OCI-LY7 (cell line): ENCODE measurements around the gene XPNPEP1. TPM values are rescaled to one million over a fixed set of nuclear protein-coding genes. Genes with fewer than 3 reads are reported as not detected.

Source experiments
- BruUV-seq: library from RNA; stranded (reverse); fragments of 400-500 nt; replicated peaks from 2 replicates; lab custom pipeline; 2021; lab: Mats Ljungman, UMichigan
- CTCF ChIA-PET: fragments of 300-600 bp; sonication (Branson Sonifier 250); formaldehyde crosslinking; loops from one replicate; lab custom pipeline; 2022; ENCODE audit warnings: antibody characterized with exemption; ENCODE audit not compliant: unreplicated experiment; lab: Charles Lee
- POLR2A ChIA-PET: fragments of 300-600 bp; sonication (Branson Sonifier 250); formaldehyde crosslinking; loops from one replicate; lab custom pipeline; 2022; ENCODE audit warnings: antibody characterized with exemption; lab: Charles Lee
- DNase-seq: peaks from one replicate; pipeline ENCODE4 v3.0.0-alpha.2; 2015; ENCODE audit warnings: low spot score
- H2AFZ ChIP-seq: fragments of 200-600 bp; sonication (generic), shearing (Covaris generic); 2 replicates; pipeline ENCODE4 v1.6.1; 2014; ENCODE audit warnings: mild to moderate bottlenecking, antibody characterized with exemption, low read length, moderate library complexity
- H3K27ac ChIP-seq: fragments of 200-600 bp; sonication (generic); 2 replicates; pipeline ENCODE4 v1.5.1; 2014; ENCODE audit warnings: mixed run types, low read depth, mild to moderate bottlenecking, moderate library complexity, low read length, inconsistent platforms; ENCODE audit not compliant: poor library complexity, severe bottlenecking
- H3K36me3 ChIP-seq: fragments of 200-600 bp; sonication (generic); 2 replicates; pipeline ENCODE4 v1.6.1; 2014; ENCODE audit warnings: mild to moderate bottlenecking, antibody characterized with exemption, low read length, moderate library complexity, mixed read lengths; ENCODE audit not compliant: insufficient read depth
- H3K4me1 ChIP-seq: fragments of 200-600 bp; sonication (generic); 2 replicates; pipeline ENCODE4 v1.5.1; 2014; ENCODE audit warnings: mild to moderate bottlenecking, low read length; ENCODE audit not compliant: insufficient read depth, poor library complexity, severe bottlenecking
- H3K4me2 ChIP-seq: fragments of 200-600 bp; sonication (generic); 2 replicates; pipeline ENCODE4 v1.6.1; 2014; ENCODE audit warnings: mild to moderate bottlenecking, low read length
- H3K4me3 ChIP-seq: fragments of 200-600 bp; sonication (generic); 2 replicates; pipeline ENCODE4 v1.5.1; 2014; ENCODE audit warnings: mild to moderate bottlenecking, low read depth, low read length; ENCODE audit not compliant: poor library complexity, severe bottlenecking
- H3K79me2 ChIP-seq: fragments of 200-600 bp; sonication (generic); 2 replicates; pipeline ENCODE4 v1.6.1; 2016; ENCODE audit warnings: low read depth, mild to moderate bottlenecking, low read length, moderate library complexity, mixed read lengths; ENCODE audit not compliant: insufficient read depth
- H3K9me2 ChIP-seq: fragments of 200-600 bp; sonication (generic); 2 replicates; pipeline ENCODE4 v1.6.1; 2016; ENCODE audit warnings: mild to moderate bottlenecking, low read length, mixed read lengths; ENCODE audit not compliant: insufficient read depth
- H3K9me3 ChIP-seq: fragments of 200-600 bp; sonication (generic); 2 replicates; pipeline ENCODE4 v1.6.1; 2014; ENCODE audit warnings: mild to moderate bottlenecking, mixed run types, low read length, mixed read lengths
- H4K20me1 ChIP-seq: fragments of 200-600 bp; sonication (generic); 2 replicates; pipeline ENCODE4 v1.6.1; 2014; ENCODE audit warnings: mild to moderate bottlenecking, antibody characterized with exemption, low read length, moderate library complexity, mixed read lengths; ENCODE audit not compliant: insufficient read depth
- EZH2phosphoT487 ChIP-seq: fragments of 200-600 bp; sonication (generic); IDR thresholded peaks from 2 replicates; pipeline ENCODE4 v1.6.1; 2018; ENCODE audit warnings: low read depth, borderline replicate concordance, mild to moderate bottlenecking, mixed run types, antibody characterized with exemption, low read length, moderate library complexity, mixed read lengths
- intact Hi-C: fragments of 100-400 bp; cut with micrococcal nuclease; formaldehyde crosslinking; loops from one replicate; pipeline ENCODE4 v1.10.0; 2022; ENCODE audit not compliant: unreplicated experiment
- total RNA-seq, 2 experiments: library from RNA; depleted of rRNA in 1 of 2; stranded (reverse); fragments of >200 nt in 1 of 2; shearing (Covaris generic) in 1 of 2; gene quantifications; 2 replicates each; pipeline ENCODE4 v1.2.3, GENCODE V29; 2014 to 2022
- TF ChIP-seq, protein P1 (sequence below): fragments of 200-600 bp; sonication (generic); conservative IDR thresholded peaks from 2 replicates; pipeline ENCODE4 v1.5.1; 2014; ENCODE audit warnings: mild to moderate bottlenecking, antibody characterized with exemption, low read length, moderate library complexity, mixed read lengths

Gene XPNPEP1
- total RNA-seq, 2 experiments from 2014 or later: 136 to 237 TPM

DNA sequence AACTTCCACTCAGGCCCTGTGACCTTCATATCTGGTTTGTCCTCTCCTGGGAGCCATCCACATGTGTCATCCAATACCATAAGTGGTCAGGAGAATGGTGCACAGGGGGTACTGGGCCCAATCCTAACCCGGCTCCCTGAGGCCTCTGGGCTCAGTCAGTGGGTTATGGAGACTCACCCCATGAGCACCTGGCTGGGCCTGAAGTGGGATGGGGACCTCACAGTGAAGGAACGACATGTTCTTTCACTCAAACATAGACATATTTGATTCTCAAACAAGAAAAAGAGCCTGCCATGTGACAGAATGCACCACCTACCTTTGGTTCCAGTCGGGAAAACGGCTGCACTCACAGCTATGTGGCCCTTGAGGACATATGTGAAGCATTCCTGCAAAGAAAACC, 51.8 kb downstream of the XPNPEP1 start:
- Histone ChIP-seq H3K4me1 (no peaks in the 10 kb centered on the region), H3K9me2 (no peaks in the 10 kb centered on the region), H3K79me2 (no peaks in the 10 kb centered on the region), H4K20me1 (no peaks in the 10 kb centered on the region), H3K4me3 (no peak overlapping the region), H3K4me2 (no peak overlapping the region), H2AFZ (no peak overlapping the region), H3K27ac (no peak overlapping the region), H3K9me3 (no peaks in the 10 kb centered on the region), H3K36me3 (peaks cover 96% of the 10 kb centered on the region)
- no TSS peak for BruUV-seq
- CTCF ChIA-PET: no interaction called here
- POLR2A ChIA-PET: no interaction called here
- intact Hi-C loops: no loop called here
- TF ChIP-seq, protein P1, sequence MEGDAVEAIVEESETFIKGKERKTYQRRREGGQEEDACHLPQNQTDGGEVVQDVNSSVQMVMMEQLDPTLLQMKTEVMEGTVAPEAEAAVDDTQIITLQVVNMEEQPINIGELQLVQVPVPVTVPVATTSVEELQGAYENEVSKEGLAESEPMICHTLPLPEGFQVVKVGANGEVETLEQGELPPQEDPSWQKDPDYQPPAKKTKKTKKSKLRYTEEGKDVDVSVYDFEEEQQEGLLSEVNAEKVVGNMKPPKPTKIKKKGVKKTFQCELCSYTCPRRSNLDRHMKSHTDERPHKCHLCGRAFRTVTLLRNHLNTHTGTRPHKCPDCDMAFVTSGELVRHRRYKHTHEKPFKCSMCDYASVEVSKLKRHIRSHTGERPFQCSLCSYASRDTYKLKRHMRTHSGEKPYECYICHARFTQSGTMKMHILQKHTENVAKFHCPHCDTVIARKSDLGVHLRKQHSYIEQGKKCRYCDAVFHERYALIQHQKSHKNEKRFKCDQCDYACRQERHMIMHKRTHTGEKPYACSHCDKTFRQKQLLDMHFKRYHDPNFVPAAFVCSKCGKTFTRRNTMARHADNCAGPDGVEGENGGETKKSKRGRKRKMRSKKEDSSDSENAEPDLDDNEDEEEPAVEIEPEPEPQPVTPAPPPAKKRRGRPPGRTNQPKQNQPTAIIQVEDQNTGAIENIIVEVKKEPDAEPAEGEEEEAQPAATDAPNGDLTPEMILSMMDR: no peak
- no peak for TF ChIP-seq EZH2phosphoT487
- DNase-seq: no peak

DNA sequence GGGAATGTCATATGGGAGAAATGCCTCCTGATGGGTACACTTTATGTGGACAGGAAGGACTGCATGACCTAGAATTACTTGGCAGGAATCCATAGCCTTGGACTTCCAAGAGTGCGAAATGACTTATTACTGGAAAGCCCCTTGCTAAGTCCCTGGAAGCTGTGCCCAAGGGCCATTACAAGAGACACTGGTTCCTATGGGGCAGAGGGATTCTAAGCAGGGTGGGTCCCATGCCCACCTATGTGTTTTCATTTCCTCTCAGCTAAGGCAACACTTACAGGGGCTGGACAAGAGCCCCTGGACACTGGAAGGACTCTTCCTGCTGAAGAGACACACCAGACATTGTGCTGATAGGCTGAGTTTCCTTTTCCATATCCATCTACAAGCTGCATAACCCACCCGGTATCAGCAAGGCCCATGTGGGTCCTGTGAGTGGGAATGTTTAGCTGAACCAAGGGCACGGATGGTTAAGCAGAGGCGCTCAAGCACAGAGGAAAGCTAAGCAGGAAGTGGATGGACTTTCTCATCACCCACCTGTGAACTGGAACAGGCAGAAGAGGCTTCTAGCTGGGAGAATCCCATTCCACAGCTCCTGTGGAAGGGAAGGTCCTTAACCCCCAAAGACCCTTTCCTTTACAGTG, 56.2 kb downstream of the XPNPEP1 start:
- Histone ChIP-seq H3K36me3 (peaks cover 97% of the 10 kb centered on the region), H3K79me2 (no peaks in the 10 kb centered on the region), H3K27ac (no peak overlapping the region), H3K4me2 (no peak overlapping the region), H2AFZ (no peak overlapping the region), H3K4me1 (no peaks in the 10 kb centered on the region), H3K9me3 (0 out of 2 replicates have a peak, but pooled peaks cover 3% of the 10 kb centered on the region), H3K9me2 (no peaks in the 10 kb centered on the region), H3K4me3 (no peak overlapping the region), H4K20me1 (no peaks in the 10 kb centered on the region)
- ChIA-PET POLR2A (no interaction called here), CTCF (no interaction called here)
- intact Hi-C loops: no loop called here
- no TSS peak for BruUV-seq
- TF ChIP-seq, protein P1: no peak
- TF ChIP-seq EZH2phosphoT487: no peak
- DNase-seq: no peak
